Peyer's patch (tissue), 4 donors: ENCODE data around the gene PTPRF. TPM values are rescaled to one million over a fixed set of nuclear protein-coding genes. Genes with fewer than 3 reads are reported as not detected.

ENCODE experiments used
- DNase-seq, 3 donors: peaks; one replicate each; pipeline ENCODE4 v3.0.0-alpha.2; 2017 to 2019
- H3K27ac ChIP-seq, 4 donors: fragments of 200-600 bp; sonication (generic); one replicate each; pipeline ENCODE4 v1.5.1; 2016 to 2019
- H3K27me3 ChIP-seq, 2 donors: fragments of 200-600 bp; sonication (generic); one replicate each; pipeline ENCODE4 v1.5.1; 2019
- H3K36me3 ChIP-seq, 3 donors: fragments of 200-600 bp; sonication (generic); one replicate each; pipeline ENCODE4 v1.5.1; 2016 to 2019
- H3K4me1 ChIP-seq, 4 donors: fragments of 200-600 bp; sonication (generic); one replicate each; pipeline ENCODE4 v1.5.1; 2016 to 2019
- H3K4me3 ChIP-seq, 4 donors: fragments of 200-600 bp; sonication (generic); 1 replicate in 3 of 4; 2 replicates in 1 of 4; pipeline ENCODE4 v1.5.1; 2016 to 2019; ENCODE audit warnings: mild to moderate bottlenecking in 1 of 4
- H3K9me3 ChIP-seq, 4 donors: fragments of 200-600 bp; sonication (generic); one replicate each; pipeline ENCODE4 v1.5.1; 2016 to 2019; ENCODE audit warnings: mild to moderate bottlenecking in 1 of 4
- POLR2A ChIP-seq, 2 donors: fragments of 450-650 bp; IDR thresholded peaks; one replicate each; pipeline ENCODE4 v1.5.1; 2017; ENCODE audit warnings: antibody characterized with exemption in 2 of 2, mild to moderate bottlenecking in 2 of 2, moderate library complexity in 2 of 2
- total RNA-seq, 4 donors: library from RNA; depleted of rRNA; stranded (reverse); fragments of >200 nt; gene quantifications; one replicate each; pipeline ENCODE4 v1.1.0, GENCODE V29; 2016
- TF ChIP-seq, protein P1 (sequence below), 6 experiments: fragments of 450-650 bp in 4 of 6; fragments of 200-600 bp in 2 of 6; sonication (generic) in 1 of 6; IDR thresholded peaks; one replicate each; pipeline ENCODE4 v1.5.1; 2017 to 2019; ENCODE audit warnings: antibody characterized with exemption in 6 of 6, mild to moderate bottlenecking in 3 of 6, moderate library complexity in 1 of 6

PTPRF gene
- total RNA-seq, 4 donors from 2014 or later: 149 to 613 (median 528) TPM

DNA sequence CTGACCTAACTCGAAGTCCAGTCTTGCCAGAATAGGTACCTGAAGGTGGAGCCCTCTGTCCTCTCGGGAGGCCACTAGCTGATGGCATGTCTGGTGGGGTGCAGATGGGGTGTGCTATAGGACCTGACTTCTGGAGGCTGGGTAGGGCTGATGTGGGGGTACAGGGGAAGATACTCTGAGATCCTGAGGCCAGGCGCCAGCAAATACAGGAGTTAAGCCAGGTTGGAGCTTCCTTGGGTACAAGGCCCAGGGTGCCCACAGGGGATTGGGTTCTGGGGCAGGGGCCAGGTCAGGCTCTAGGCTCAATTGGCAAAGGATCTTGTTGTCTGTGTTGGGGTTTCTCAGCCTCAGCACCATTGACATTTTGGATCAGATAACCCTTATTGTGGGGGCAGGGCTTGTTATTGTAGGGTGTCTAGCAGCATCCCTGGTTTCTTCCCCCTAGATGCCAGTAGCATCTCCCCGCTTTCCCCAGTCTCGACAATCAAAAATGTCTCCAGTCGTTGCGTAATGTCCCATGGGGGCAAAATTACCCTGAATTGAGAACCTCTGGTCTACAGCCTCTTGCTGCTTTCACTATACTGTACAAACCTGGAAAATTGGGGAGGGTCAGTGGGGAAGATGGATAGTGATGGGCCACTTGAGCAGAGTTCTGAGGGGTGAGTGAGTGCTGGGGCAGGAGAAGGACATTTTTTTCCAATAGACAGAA lies 9.2 kb downstream of the PTPRF start:
- H3K27ac ChIP-seq: peak overlapping the region in 3 of 4 donors; percentile 71 to 94 (median 85)
- DNase-seq: peak in 1 of 3 donors; percentile 9
- no peak for TF ChIP-seq POLR2A (IDR thresholded peaks at IDR 0.05)
- TF ChIP-seq, protein P1, sequence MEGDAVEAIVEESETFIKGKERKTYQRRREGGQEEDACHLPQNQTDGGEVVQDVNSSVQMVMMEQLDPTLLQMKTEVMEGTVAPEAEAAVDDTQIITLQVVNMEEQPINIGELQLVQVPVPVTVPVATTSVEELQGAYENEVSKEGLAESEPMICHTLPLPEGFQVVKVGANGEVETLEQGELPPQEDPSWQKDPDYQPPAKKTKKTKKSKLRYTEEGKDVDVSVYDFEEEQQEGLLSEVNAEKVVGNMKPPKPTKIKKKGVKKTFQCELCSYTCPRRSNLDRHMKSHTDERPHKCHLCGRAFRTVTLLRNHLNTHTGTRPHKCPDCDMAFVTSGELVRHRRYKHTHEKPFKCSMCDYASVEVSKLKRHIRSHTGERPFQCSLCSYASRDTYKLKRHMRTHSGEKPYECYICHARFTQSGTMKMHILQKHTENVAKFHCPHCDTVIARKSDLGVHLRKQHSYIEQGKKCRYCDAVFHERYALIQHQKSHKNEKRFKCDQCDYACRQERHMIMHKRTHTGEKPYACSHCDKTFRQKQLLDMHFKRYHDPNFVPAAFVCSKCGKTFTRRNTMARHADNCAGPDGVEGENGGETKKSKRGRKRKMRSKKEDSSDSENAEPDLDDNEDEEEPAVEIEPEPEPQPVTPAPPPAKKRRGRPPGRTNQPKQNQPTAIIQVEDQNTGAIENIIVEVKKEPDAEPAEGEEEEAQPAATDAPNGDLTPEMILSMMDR (IDR thresholded peaks at IDR 0.05): no peak
- H3K27me3 ChIP-seq: no peaks in the 10 kb centered on the region
- H3K9me3 ChIP-seq: no peaks in the 10 kb centered on the region
- H3K4me3 ChIP-seq: no peak overlapping the region
- H3K36me3 ChIP-seq: peaks cover 0 to 12% (median 0%) of the 10 kb centered on the region in 3 donors
- H3K4me1 ChIP-seq: peaks cover 0 to 68% (median 13%) of the 10 kb centered on the region in 4 donors

DNA sequence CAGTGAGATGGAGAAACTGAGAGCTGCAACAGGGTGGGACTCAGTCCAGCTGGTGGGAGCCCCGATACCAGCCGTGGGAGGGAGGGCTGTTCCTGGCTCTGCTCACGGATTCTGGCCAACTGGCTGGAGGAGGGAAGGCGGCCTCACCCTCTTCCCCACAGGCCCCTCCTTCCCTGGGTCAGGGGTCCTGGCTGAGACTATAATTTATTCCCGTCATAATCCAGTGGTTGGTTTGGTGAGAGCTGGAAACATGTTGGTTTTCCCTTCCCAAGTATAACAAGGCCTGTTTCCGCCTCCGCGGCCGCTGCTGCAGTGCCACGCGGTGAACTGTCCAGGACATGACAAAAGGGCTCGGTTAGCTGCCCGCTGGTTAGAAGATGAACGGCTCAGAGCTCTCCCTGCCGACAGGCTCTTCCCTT lies 10.0 kb downstream of the PTPRF start:
- Histone ChIP-seq H3K4me3 (no peak overlapping the region), H3K27ac (peak overlapping the region in 3 of 4 donors; percentile 71 to 94 (median 85)), H3K4me1 (peaks cover 0 to 68% (median 13%) of the 10 kb centered on the region in 4 donors), H3K9me3 (no peaks in the 10 kb centered on the region), H3K36me3 (peaks cover 0 to 12% (median 0%) of the 10 kb centered on the region in 3 donors), H3K27me3 (no peaks in the 10 kb centered on the region)
- DNase-seq: peak in 1 of 3 donors; percentile 52
- TF ChIP-seq POLR2A (IDR thresholded peaks at IDR 0.05): no peak
- TF ChIP-seq, protein P1 (IDR thresholded peaks at IDR 0.05): no peak

DNA sequence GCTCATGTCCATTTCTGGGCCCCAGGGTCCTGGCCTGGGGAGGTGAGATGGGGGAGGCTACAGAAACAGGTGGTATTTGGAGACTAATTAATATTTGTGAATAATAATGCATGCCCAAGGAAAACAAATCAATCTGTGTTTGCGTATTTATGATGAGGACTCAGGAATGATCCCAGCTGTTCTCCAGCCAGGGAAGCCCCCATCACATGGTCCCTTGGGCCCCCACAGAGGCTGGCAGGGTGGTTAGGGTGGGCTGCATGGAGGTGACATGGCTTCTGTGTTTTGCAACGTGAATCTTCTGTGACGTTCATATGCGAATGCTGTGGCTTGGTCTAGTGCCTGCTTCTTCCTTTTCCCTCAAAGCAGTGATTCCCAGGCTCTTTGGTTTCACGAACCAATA lies 10.5 kb downstream of the PTPRF start:
- DNase-seq: no peak
- no peaks in the 10 kb centered on the region for H3K27me3 ChIP-seq
- peaks cover 0 to 12% (median 0%) of the 10 kb centered on the region in 3 donors for H3K36me3 ChIP-seq
- TF ChIP-seq, protein P1 (IDR thresholded peaks at IDR 0.05): no peak
- TF ChIP-seq POLR2A (IDR thresholded peaks at IDR 0.05): no peak
- H3K4me3 ChIP-seq: no peak overlapping the region
- no peaks in the 10 kb centered on the region for H3K9me3 ChIP-seq
- peaks cover 0 to 68% (median 12%) of the 10 kb centered on the region in 4 donors for H3K4me1 ChIP-seq
- peak overlapping the region in 3 of 4 donors; percentile 71 to 94 (median 85) for H3K27ac ChIP-seq

DNA sequence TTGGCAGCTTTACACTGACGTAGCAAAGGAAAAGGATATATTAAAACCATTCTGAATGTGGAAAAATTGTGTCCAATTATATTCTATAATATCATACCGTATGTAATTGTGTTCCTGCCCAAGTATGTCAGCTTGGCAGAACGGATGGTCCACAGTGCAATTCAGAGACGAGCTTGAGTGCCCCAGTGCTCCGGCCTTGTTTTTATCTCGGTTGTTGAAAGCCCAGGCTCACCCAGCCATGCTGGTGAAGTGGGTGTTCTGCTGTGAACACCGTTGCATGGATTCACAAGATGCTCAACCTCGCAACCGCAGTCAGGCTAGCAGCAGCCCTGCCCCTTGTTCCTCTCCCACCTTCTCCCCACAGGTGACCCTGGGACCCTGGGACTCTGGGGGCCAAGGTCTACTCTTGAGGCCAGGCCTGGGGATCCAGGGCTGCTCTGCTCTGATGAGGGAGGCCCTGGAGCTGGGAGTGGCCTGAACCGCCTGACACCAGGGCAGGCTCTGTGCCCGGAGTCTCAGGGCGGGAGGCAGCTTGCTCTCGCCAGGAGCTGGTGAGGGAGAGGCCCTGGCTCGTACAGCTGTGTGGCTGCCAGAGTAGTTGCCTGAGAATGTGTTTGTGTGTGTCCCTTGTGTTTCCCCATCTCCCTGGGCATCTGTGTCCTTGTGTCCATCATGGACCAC lies 11.2 kb downstream of the PTPRF start:
- H3K4me1 ChIP-seq: peaks cover 0 to 68% (median 10%) of the 10 kb centered on the region in 4 donors
- peak in 2 of 3 donors; percentile 88 to 91 for DNase-seq
- TF ChIP-seq, protein P1 (IDR thresholded peaks at IDR 0.05): no peak
- peak; percentile 35 to 57 for TF ChIP-seq POLR2A (IDR thresholded peaks at IDR 0.05)

DNA sequence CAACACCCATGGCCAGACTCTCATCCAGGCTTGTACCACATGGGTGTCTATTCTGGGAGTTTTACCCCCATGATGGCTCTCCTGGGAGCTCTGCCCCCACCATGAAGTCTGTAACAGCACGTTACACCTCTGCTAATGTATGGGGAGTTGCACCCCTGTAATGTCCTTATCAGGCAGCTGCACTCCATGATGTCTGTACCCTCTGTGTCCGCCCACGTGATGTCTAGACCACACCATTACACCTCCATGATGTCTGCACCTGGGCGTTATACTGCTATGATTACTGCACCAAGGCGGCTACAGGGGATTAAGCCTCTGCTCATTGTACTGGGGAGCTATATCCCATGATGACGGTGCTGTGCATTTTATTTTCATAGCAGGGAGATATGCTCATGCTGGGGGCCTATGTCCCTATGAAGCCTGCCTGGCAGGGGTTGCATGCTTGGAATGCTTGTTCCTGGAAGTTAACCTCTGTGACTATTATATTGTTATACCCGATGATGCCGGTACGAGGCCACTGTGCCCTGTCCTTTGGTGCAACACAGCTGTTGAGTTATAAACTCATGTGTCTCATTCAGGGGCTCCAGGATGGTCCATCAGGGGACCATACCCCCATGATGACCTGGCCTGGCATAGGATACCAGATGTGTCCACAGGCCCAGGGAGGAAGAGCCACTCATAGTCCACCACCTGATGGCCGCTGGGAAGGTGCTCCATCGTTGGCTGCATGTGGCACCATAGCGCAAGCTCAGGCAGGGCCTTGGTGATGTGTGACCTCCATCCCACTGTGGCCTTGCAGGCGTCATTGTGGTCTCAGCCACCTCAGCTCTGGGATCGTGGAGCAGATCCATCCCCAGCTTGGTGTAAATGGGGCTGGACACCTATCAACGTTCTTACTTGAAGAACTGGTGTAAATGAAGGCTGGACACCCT lies 12.1 kb downstream of the PTPRF start:
- H3K36me3 ChIP-seq: peaks cover 0 to 12% (median 0%) of the 10 kb centered on the region in 3 donors
- peak overlapping the region in 3 of 4 donors; percentile 71 to 94 (median 85) for H3K27ac ChIP-seq
- TF ChIP-seq, protein P1 (IDR thresholded peaks at IDR 0.05): no peak
- no peak for TF ChIP-seq POLR2A (IDR thresholded peaks at IDR 0.05)
- no peaks in the 10 kb centered on the region for H3K9me3 ChIP-seq
- H3K27me3 ChIP-seq: no peaks in the 10 kb centered on the region
- no peak overlapping the region for H3K4me3 ChIP-seq
- peaks cover 0 to 74% (median 10%) of the 10 kb centered on the region in 4 donors for H3K4me1 ChIP-seq
- DNase-seq: no peak

More for the DNA sequence above, 11.2 kb downstream of the PTPRF start:
- H3K9me3 ChIP-seq: no peaks in the 10 kb centered on the region
- peak overlapping the region in 3 of 4 donors; percentile 71 to 94 (median 85) for H3K27ac ChIP-seq
- no peaks in the 10 kb centered on the region for H3K27me3 ChIP-seq
- no peak overlapping the region for H3K4me3 ChIP-seq
- H3K36me3 ChIP-seq: peaks cover 0 to 12% (median 0%) of the 10 kb centered on the region in 3 donors
